H1 (cell line): Measurements from ENCODE around the gene PLEKHG4. TPM values are rescaled to one million over a fixed set of nuclear protein-coding genes. Genes with fewer than 3 reads are reported as not detected.

ENCODE experiments used
- CTCF ChIA-PET: fragments of 300-600 bp; sonication (Branson Sonifier 250); formaldehyde crosslinking; loops from one replicate; lab custom pipeline; 2021; ENCODE audit not compliant: partially characterized antibody; lab: Charles Lee
- POLR2A ChIA-PET: fragments of 300-600 bp; sonication (Branson Sonifier 250); formaldehyde crosslinking; loops from one replicate; lab custom pipeline; 2021; ENCODE audit warnings: inconsistent platforms; ENCODE audit not compliant: partially characterized antibody; lab: Charles Lee
- DNase-seq, 2 experiments: peaks; one replicate each; pipeline versions ENCODE4 v3.0.0 to v3.0.0-alpha.2; 2010 to 2022; ENCODE audit warnings: low spot score in 2 of 2, low read depth in 1 of 2, mixed read lengths in 1 of 2
- FAIRE-seq: peaks from 2 replicates; lab custom pipeline; 2011; peaks lifted over from hg19 to GRCh38; lab: Jason Lieb, UNC
- H2AFZ ChIP-seq: 2 replicates; pipeline ENCODE4 v1.8.1; 2012; ENCODE audit warnings: low read length, inconsistent platforms
- H2AK5ac ChIP-seq: 2 replicates; pipeline ENCODE4 v1.6.1; 2013; ENCODE audit warnings: low read depth, low read length
- H2BK120ac ChIP-seq: replicated peaks from 2 replicates; pipeline ENCODE3; 2013; ENCODE audit warnings: low read depth, low read length, inconsistent platforms
- H2BK12ac ChIP-seq: 2 replicates; pipeline ENCODE4 v1.6.1; 2013; ENCODE audit warnings: low read depth, low read length
- H2BK15ac ChIP-seq: 2 replicates; pipeline ENCODE4 v1.6.1; 2013; ENCODE audit warnings: low read length
- H2BK20ac ChIP-seq: 2 replicates; pipeline ENCODE4 v1.6.1; 2013; ENCODE audit warnings: low read length
- H2BK5ac ChIP-seq: 2 replicates; pipeline ENCODE4 v1.6.1; 2013; ENCODE audit warnings: low read depth, low read length
- H3K14ac ChIP-seq: 2 replicates; pipeline ENCODE4 v1.6.1; 2013; ENCODE audit warnings: inconsistent platforms; ENCODE audit not compliant: insufficient read length
- H3K18ac ChIP-seq: 2 replicates; pipeline ENCODE4 v1.6.1; 2013; ENCODE audit warnings: low read length; ENCODE audit errors: extremely low read depth
- H3K23ac ChIP-seq: 2 replicates; pipeline ENCODE4 v1.6.1; 2013; ENCODE audit warnings: inconsistent platforms; ENCODE audit not compliant: insufficient read length
- H3K23me2 ChIP-seq: 2 replicates; pipeline ENCODE4 v1.6.1; 2013; ENCODE audit warnings: low read depth, low read length
- H3K27ac ChIP-seq: 2 replicates; pipeline ENCODE4 v1.6.1; 2011; ENCODE audit warnings: low read depth, low read length, inconsistent platforms
- H3K27me3 ChIP-seq, 4 experiments: replicated peaks in 1 of 4; 1 replicate in 1 of 4; 2 replicates in 3 of 4; pipeline versions ENCODE4 v1.6.1 to v1.8.1; 2011 to 2013; ENCODE audit warnings: low read length in 3 of 4, mild to moderate bottlenecking in 3 of 4, inconsistent platforms in 2 of 4, mixed read lengths in 2 of 4, moderate library complexity in 1 of 4; ENCODE audit not compliant: control insufficient read depth in 3 of 4, insufficient read depth in 3 of 4; ENCODE audit errors: extremely low read depth in 1 of 4
- H3K36me3 ChIP-seq, 4 experiments: 2 replicates each; pipeline versions ENCODE4 v1.6.1 to v1.8.1; 2011 to 2013; ENCODE audit warnings: mild to moderate bottlenecking in 4 of 4, low read length in 3 of 4, moderate library complexity in 2 of 4, control low read depth in 1 of 4, inconsistent platforms in 1 of 4; ENCODE audit not compliant: insufficient read depth in 4 of 4, control insufficient read depth in 2 of 4
- H3K4ac ChIP-seq: replicated peaks from 2 replicates; pipeline ENCODE3; 2013; ENCODE audit warnings: low read length, low read depth, mixed read lengths, inconsistent platforms; ENCODE audit not compliant: insufficient read length
- H3K4me1 ChIP-seq, 4 experiments: replicated peaks in 1 of 4; 1 replicate in 1 of 4; 2 replicates in 3 of 4; pipeline versions ENCODE4 v1.6.1 to v1.8.1; 2011 to 2013; ENCODE audit warnings: low read length in 3 of 4, inconsistent platforms in 2 of 4, mixed read lengths in 1 of 4; ENCODE audit not compliant: insufficient read depth in 4 of 4, control insufficient read depth in 3 of 4
- H3K4me2 ChIP-seq, 2 experiments: 2 replicates each; pipeline versions ENCODE4 v1.6.1 to v1.8.1; 2011 to 2013; ENCODE audit warnings: low read depth in 2 of 2, low read length in 2 of 2, control low read depth in 1 of 2, inconsistent platforms in 1 of 2, mild to moderate bottlenecking in 1 of 2; ENCODE audit not compliant: insufficient read depth in 1 of 2
- H3K4me3 ChIP-seq, 4 experiments: fragments of 200-600, 300-600 bp in 1 of 4; sonication (generic), shearing (Covaris generic), sonication (Bioruptor Twin) in 1 of 4; 2 replicates each; pipeline versions ENCODE4 v1.5.1 to v1.8.1; 2011 to 2016; ENCODE audit warnings: low read length in 4 of 4, low read depth in 3 of 4, control low read depth in 2 of 4, inconsistent platforms in 2 of 4, mild to moderate bottlenecking in 2 of 4, mixed read lengths in 1 of 4, moderate library complexity in 1 of 4; ENCODE audit not compliant: insufficient read depth in 2 of 4; ENCODE audit errors: extremely low read depth in 1 of 4
- H3K56ac ChIP-seq: replicated peaks from 2 replicates; pipeline ENCODE3; 2013; ENCODE audit warnings: low read depth, mild to moderate bottlenecking, mixed read lengths, low read length, inconsistent platforms; ENCODE audit not compliant: insufficient read length
- H3K79me1 ChIP-seq: 2 replicates; pipeline ENCODE4 v1.6.1; 2013; ENCODE audit warnings: low read depth, low read length, control low read depth
- H3K79me2 ChIP-seq, 2 experiments: 2 replicates each; pipeline versions ENCODE4 v1.6.1 to v1.8.1; 2012 to 2013; ENCODE audit warnings: low read length in 2 of 2, mild to moderate bottlenecking in 2 of 2, inconsistent platforms in 1 of 2; ENCODE audit not compliant: insufficient read depth in 2 of 2, control insufficient read depth in 1 of 2
- H3K9ac ChIP-seq, 4 experiments: replicated peaks in 1 of 4; 1 replicate in 1 of 4; 2 replicates in 3 of 4; pipeline versions ENCODE4 v1.6.1 to v1.8.1; 2011 to 2013; ENCODE audit warnings: low read depth in 3 of 4, low read length in 3 of 4, control low read depth in 2 of 4, mild to moderate bottlenecking in 2 of 4, moderate library complexity in 2 of 4, inconsistent platforms in 1 of 4; ENCODE audit errors: extremely low read depth in 1 of 4
- H3K9me3 ChIP-seq, 2 experiments: 2 replicates each; pipeline versions ENCODE4 v1.6.1 to v1.8.1; 2012 to 2013; ENCODE audit warnings: mild to moderate bottlenecking in 2 of 2, moderate library complexity in 2 of 2, control low read depth in 1 of 2, inconsistent platforms in 1 of 2, low read depth in 1 of 2, low read length in 1 of 2, mixed read lengths in 1 of 2; ENCODE audit not compliant: insufficient read depth in 2 of 2
- H4K20me1 ChIP-seq, 2 experiments: replicated peaks in 1 of 2; 2 replicates each; pipeline versions ENCODE3 to v1.8.1; 2011 to 2013; ENCODE audit warnings: inconsistent platforms in 2 of 2, low read length in 2 of 2, mild to moderate bottlenecking in 1 of 2; ENCODE audit not compliant: insufficient read depth in 2 of 2, control insufficient read depth in 1 of 2
- H4K5ac ChIP-seq: 2 replicates; pipeline ENCODE4 v1.6.1; 2013; ENCODE audit warnings: low read length, low read depth, mixed read lengths, inconsistent platforms; ENCODE audit not compliant: insufficient read length
- H4K8ac ChIP-seq: 2 replicates; pipeline ENCODE4 v1.8.0; 2013; ENCODE audit warnings: mild to moderate bottlenecking, moderate library complexity, low read length, inconsistent platforms; ENCODE audit not compliant: insufficient read depth; ENCODE audit errors: extremely low read depth
- H4K91ac ChIP-seq: replicated peaks from 2 replicates; pipeline ENCODE3; 2013; ENCODE audit warnings: low read length, mixed read lengths, inconsistent platforms; ENCODE audit not compliant: insufficient read length
- SIRT6 ChIP-seq: IDR thresholded peaks from one replicate; pipeline ENCODE4 v1.7.1; 2012; ENCODE audit warnings: low read length, inconsistent platforms
- SIX5 ChIP-seq: IDR thresholded peaks from 2 replicates; pipeline ENCODE4 v1.6.1; 2011; ENCODE audit warnings: mild to moderate bottlenecking, low read depth, low read length
- WGBS, 2 experiments: shearing (Covaris generic) in 1 of 2; methylation state at CpG; one replicate each; pipeline versions ENCODE4 v1.1.6 to v1.1.7; 2013 to 2015; ENCODE audit warnings: low lambda C conversion rate in 2 of 2, mixed read lengths in 2 of 2, inconsistent platforms in 1 of 2, low coverage in 1 of 2, missing lambda C conversion rate in 1 of 2; ENCODE audit not compliant: insufficient replicate concordance in 2 of 2, insufficient coverage in 1 of 2, insufficient read length in 1 of 2; ENCODE audit errors: extremely low coverage in 1 of 2, missing lambda C conversion rate in 1 of 2; 5-methylcytosine and 5-hydroxymethylcytosine counted together
- polyA plus RNA-seq, 7 experiments: library from polyadenylated mRNA; depleted of rRNA in 3 of 7; stranded (reverse) in 5 of 7; unstranded in 2 of 7; fragments of >200 nt in 5 of 7; fragments of 200-250 nt in 2 of 7; gene quantifications; 1 replicate in 5 of 7; 2 replicates in 1 of 7; 4 replicates in 1 of 7; pipeline versions ENCODE4 v1.2.1 to v1.2.3, GENCODE V29; 2011 to 2013; ENCODE audit warnings: missing spikeins in 2 of 7, mixed read lengths in 2 of 7
- total RNA-seq: library from RNA; stranded (reverse); fragmentation: NEBNext Ultra II Directional; extraction: Animal tissue kit (Norgen Biotek cat#: 25700); gene quantifications from 2 replicates; pipeline ENCODE4 v1.2.1, GENCODE V29; 2021

Gene PLEKHG4
- total and polyA plus RNA-seq, 2 of the 8 experiments (the other 6 are each of a cell fraction or from before 2014, with no cell fraction given): 7.7 to 11.1 TPM

- Histone ChIP-seq H3K4me3 (no peak overlapping the region), H3K14ac (no peak overlapping the region), H4K8ac (no peak overlapping the region), H4K91ac (no peak overlapping the region), H3K18ac (no peak overlapping the region), H3K9me3 (peaks cover 0 to 9% of the 10 kb centered on the region in 2 experiments; a peak in 1 of 4 replicates), H4K20me1 (no peaks in the 10 kb centered on the region), H3K27ac (no peak overlapping the region), H3K4me2 (no peak overlapping the region), H2AFZ (no peak overlapping the region), H3K79me2 (no peaks in the 10 kb centered on the region), H3K23ac (no peak overlapping the region), H2BK15ac (no peak overlapping the region), H2BK120ac (no peak overlapping the region), H2BK5ac (no peak overlapping the region), H3K36me3 (no peaks in the 10 kb centered on the region; a peak in 1 of 8 replicates), H4K5ac (no peak overlapping the region), H2AK5ac (no peak overlapping the region), H3K79me1 (no peaks in the 10 kb centered on the region), H3K27me3 (no peaks in the 10 kb centered on the region), H2BK20ac (no peak overlapping the region), H3K4ac (no peak overlapping the region), H3K4me1 (no peaks in the 10 kb centered on the region), H3K56ac (no peak overlapping the region), H3K23me2 (no peaks in the 10 kb centered on the region), H2BK12ac (no peak overlapping the region), H3K9ac (no peak overlapping the region)
- no peak for TF ChIP-seq SIRT6
- TF ChIP-seq SIX5: no peak
- no peak for FAIRE-seq
- no peak for DNase-seq
- ChIA-PET POLR2A (no interaction called here), CTCF (interaction anchor here (0.8 to 1.2 kb wide), 2 partner anchors 111 to 161 kb away, joined by 3 read pairs; no protein-coding TSS in a partner anchor)
- 72% methylated on average over 2 of the region's 2 CpGs; no CpG with 5 or more reads in 1 of the 2 experiments for WGBS, 2 experiments
Observed at GRCh38 chr16:67333315-67333714, 54.0 kb downstream of the PLEKHG4 start.
